ENCODE results near the gene MALT1.
"Not testable (repeated sequence)": the region's sequence is repeated elsewhere in the genome, so short reads cannot be mapped to it uniquely, and the experiment has no call there.

MALT1 gene

DNA sequence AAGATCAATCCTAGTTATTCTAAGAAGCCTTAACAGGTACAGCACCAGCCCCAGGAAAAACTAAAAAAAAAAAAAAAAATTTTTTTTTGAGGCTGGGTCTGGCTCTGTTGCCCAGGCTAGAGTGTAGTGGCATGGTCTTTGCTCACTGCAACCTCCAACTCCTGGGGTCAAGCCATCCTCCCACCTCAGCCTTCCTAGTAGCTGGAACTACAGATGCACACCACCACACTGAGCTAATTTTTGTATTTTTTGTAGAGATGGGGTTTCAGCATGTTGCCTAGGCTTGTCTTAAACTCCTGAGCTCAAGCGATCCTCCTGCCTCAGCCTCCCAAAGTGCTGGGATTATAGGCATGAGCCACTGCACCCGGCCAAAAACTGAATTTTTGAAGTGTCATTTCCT is 32.0 kb upstream of the MALT1 start:
- peaks cover 31% of the 10 kb centered on the region for H3K4me1 ChIP-seq (ENCODE audit: control insufficient read depth, insufficient read depth, low read length)
- H3K27ac ChIP-seq (ENCODE audit: low read depth, low read length) = peak overlapping the region; percentile 84
- no peaks in the 10 kb centered on the region for H3K9me3 ChIP-seq (ENCODE audit: control insufficient read depth, insufficient read depth, low read length)
- no peaks in the 10 kb centered on the region for H3K36me3 ChIP-seq (ENCODE audit: control insufficient read depth, insufficient read depth, low read length)
- no peaks in the 10 kb centered on the region for H3K27me3 ChIP-seq (ENCODE audit: control insufficient read depth, insufficient read depth, low read length)
- no peak overlapping the region for H3K4me3 ChIP-seq (ENCODE audit: low read depth, low read length)
- H3K9ac ChIP-seq (ENCODE audit: low read depth, low read length) = no peak overlapping the region

DNA sequence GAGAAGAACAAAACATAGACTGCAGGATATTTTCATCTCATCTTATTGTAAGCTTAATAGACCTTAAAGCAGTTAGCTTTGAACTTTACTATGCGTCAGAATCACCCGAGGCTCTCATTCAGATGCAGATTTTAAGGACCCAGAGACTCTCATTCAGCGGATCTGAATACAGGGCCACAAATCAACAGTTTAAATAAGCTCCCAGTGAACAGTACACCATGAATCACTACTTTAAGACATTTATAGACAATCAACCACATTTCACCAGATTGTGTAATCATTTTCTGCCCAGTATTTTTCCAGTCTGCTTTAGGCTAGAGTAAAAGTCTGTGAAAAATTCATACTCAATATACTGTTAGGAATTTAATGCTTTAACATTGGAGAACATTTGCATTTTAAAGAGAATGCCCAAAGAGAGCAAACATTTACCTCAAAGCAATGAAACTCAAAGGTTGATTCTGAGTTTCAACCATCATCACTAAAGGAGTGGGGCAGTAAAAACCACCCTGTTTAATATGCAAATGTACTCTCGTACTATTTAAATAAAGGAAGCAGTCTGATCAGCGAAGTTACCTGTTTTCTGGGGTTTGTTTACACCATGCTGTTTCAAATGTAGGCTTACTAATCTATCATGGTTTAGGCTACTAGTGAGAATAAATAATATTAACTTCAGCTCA is 31.4 kb upstream of the MALT1 start:
- H3K36me3 ChIP-seq (ENCODE audit: control insufficient read depth, insufficient read depth, low read length) = no peaks in the 10 kb centered on the region
- no peak overlapping the region for H3K9ac ChIP-seq (ENCODE audit: low read depth, low read length)
- H3K27ac ChIP-seq (ENCODE audit: low read depth, low read length) = peak overlapping the region; percentile 84
- H3K9me3 ChIP-seq (ENCODE audit: control insufficient read depth, insufficient read depth, low read length) = no peaks in the 10 kb centered on the region
- peaks cover 31% of the 10 kb centered on the region for H3K4me1 ChIP-seq (ENCODE audit: control insufficient read depth, insufficient read depth, low read length)
- no peaks in the 10 kb centered on the region for H3K27me3 ChIP-seq (ENCODE audit: control insufficient read depth, insufficient read depth, low read length)
- 0 out of 2 replicates have a peak overlapping the region, but pooled peaks have one; percentile 0 for H3K4me3 ChIP-seq (ENCODE audit: low read depth, low read length)

- peak overlapping the region; percentile 84 for H3K27ac ChIP-seq (ENCODE audit: low read depth, low read length)
- H3K4me3 ChIP-seq (ENCODE audit: low read depth, low read length) = 0 out of 2 replicates have a peak overlapping the region, but pooled peaks have one; percentile 0
- peaks cover 31% of the 10 kb centered on the region for H3K4me1 ChIP-seq (ENCODE audit: control insufficient read depth, insufficient read depth, low read length)
Measured at GRCh38 chr18:58640428-58640805, 30.8 kb upstream of the MALT1 start.

DNA sequence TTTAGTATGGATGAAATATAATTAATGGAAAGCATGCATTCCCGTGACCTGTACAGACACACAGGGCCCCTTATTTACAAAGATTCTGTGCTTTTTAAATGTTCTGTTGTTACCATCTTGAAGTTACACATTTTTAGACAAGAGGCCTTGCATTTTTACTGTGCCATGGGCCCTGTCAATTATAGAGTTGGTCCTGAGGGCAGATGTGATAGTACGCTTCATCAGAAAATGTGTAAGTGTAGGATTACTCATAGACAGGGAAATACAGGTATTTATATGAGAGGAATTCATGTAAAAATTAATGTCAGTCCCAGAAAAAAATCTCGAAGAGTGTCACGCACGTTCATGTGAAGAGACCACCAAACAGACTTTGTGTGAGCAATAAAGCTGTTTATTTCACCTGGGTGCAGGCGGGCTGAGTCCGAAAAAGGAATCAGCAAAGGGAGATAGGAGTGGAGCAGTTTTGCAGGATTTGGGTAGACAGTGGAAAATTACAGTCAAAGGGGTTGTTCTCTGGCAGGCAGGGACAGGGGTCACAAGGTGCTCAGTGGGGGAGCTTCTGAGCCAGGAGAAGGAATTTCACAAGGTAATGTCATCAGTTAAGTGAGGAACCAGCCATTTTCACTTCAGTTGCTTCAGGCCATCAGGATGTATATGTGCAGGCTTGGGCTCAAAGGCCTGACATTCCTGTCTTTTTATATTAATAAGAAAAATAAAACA is 30.2 kb upstream of the MALT1 start:
- no peaks in the 10 kb centered on the region for H3K36me3 ChIP-seq (ENCODE audit: control insufficient read depth, insufficient read depth, low read length)
- peak overlapping the region; percentile 70 for H3K27ac ChIP-seq (ENCODE audit: low read depth, low read length)
- H3K9me3 ChIP-seq (ENCODE audit: control insufficient read depth, insufficient read depth, low read length) = no peaks in the 10 kb centered on the region
- H3K9ac ChIP-seq (ENCODE audit: low read depth, low read length) = no peak overlapping the region; the same call in 1 of the 2 replicates
- H3K27me3 ChIP-seq (ENCODE audit: control insufficient read depth, insufficient read depth, low read length) = no peaks in the 10 kb centered on the region
- peaks cover 31% of the 10 kb centered on the region for H3K4me1 ChIP-seq (ENCODE audit: control insufficient read depth, insufficient read depth, low read length)
- H3K4me3 ChIP-seq (ENCODE audit: low read depth, low read length) = no peak overlapping the region

More at GRCh38 chr18:58640428-58640805, 30.8 kb upstream of the MALT1 start:
- Histone ChIP-seq H3K27me3 (ENCODE audit: control insufficient read depth, insufficient read depth, low read length) (no peaks in the 10 kb centered on the region), H3K9me3 (ENCODE audit: control insufficient read depth, insufficient read depth, low read length) (no peaks in the 10 kb centered on the region), H3K9ac (ENCODE audit: low read depth, low read length) (no peak overlapping the region), H3K36me3 (ENCODE audit: control insufficient read depth, insufficient read depth, low read length) (no peaks in the 10 kb centered on the region)

DNA sequence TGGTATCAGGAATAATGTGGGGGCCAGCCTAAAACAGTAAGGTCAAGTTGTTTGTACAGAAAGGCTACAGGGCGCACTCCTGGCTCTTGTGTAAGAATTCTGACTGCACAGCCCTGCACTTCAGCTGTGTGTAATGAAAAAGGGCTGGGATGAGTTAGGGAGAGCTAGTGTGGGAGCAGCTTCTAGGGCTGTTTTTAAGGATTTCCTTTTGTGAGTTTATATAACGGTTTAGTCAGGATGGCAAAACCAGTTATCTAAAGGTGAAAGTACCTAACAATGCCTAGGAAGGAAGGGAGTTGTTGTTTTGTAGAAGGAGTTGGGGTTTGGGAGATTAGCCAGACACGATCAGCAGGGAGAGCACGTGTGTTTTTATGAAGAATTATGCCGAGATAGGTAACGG is 27.7 kb upstream of the MALT1 start:
- H3K9me3 ChIP-seq (ENCODE audit: control insufficient read depth, insufficient read depth, low read length); H3K4me3 ChIP-seq (ENCODE audit: low read depth, low read length); H3K27me3 ChIP-seq (ENCODE audit: control insufficient read depth, insufficient read depth, low read length); H3K9ac ChIP-seq (ENCODE audit: low read depth, low read length); H3K27ac ChIP-seq (ENCODE audit: low read depth, low read length); H3K36me3 ChIP-seq (ENCODE audit: control insufficient read depth, insufficient read depth, low read length): not testable (repeated sequence)
- H3K4me1 ChIP-seq (ENCODE audit: control insufficient read depth, insufficient read depth, low read length) = peaks cover 29% of the 10 kb centered on the region

GRCh38 chr18:58645398-58645797 is 25.9 kb upstream of the MALT1 start:
- Histone ChIP-seq H3K4me1 (ENCODE audit: control insufficient read depth, insufficient read depth, low read length) (peaks cover 18% of the 10 kb centered on the region), H3K27me3 (ENCODE audit: control insufficient read depth, insufficient read depth, low read length) (no peaks in the 10 kb centered on the region), H3K36me3 (ENCODE audit: control insufficient read depth, insufficient read depth, low read length) (no peaks in the 10 kb centered on the region), H3K4me3 (ENCODE audit: low read depth, low read length) (no peak overlapping the region), H3K27ac (ENCODE audit: low read depth, low read length) (no peak overlapping the region), H3K9me3 (ENCODE audit: control insufficient read depth, insufficient read depth, low read length) (peaks cover 7% of the 10 kb centered on the region; the same call in 1 of the 2 replicates), H3K9ac (ENCODE audit: low read depth, low read length) (no peak overlapping the region)

DNA sequence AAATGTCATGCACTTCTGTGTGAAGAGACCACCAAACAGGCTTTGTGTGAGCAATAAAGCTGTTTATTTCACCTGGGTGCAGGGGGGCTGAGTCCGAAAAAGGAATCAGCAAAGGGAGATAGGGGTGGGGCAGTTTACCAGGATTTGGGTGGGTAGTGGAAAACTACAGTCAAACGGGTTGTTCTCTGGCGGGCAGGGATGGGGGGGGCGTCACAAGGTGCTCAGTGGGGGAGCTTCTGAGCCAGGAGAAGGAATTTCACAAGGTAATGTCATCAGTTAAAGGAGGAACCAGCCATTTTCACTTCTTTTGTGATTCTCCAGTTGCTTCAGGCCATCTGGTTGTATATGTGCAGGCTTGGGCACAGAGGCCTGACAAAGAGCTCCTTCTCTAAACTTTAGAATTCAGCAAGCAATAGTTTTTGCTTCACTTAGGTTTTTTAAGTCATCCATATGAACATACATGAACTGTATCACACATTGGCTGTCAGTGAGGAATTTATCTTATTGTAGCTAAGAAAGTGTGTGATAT is 24.9 kb upstream of the MALT1 start:
- Histone ChIP-seq H3K4me1 (ENCODE audit: control insufficient read depth, insufficient read depth, low read length) (peaks cover 8% of the 10 kb centered on the region; the same call in 1 of the 2 replicates), H3K9ac (ENCODE audit: low read depth, low read length) (no peak overlapping the region), H3K27me3 (ENCODE audit: control insufficient read depth, insufficient read depth, low read length) (no peaks in the 10 kb centered on the region), H3K27ac (ENCODE audit: low read depth, low read length) (no peak overlapping the region), H3K36me3 (ENCODE audit: control insufficient read depth, insufficient read depth, low read length) (no peaks in the 10 kb centered on the region), H3K4me3 (ENCODE audit: low read depth, low read length) (no peak overlapping the region), H3K9me3 (ENCODE audit: control insufficient read depth, insufficient read depth, low read length) (peaks cover 7% of the 10 kb centered on the region; the same call in 1 of the 2 replicates)

DNA sequence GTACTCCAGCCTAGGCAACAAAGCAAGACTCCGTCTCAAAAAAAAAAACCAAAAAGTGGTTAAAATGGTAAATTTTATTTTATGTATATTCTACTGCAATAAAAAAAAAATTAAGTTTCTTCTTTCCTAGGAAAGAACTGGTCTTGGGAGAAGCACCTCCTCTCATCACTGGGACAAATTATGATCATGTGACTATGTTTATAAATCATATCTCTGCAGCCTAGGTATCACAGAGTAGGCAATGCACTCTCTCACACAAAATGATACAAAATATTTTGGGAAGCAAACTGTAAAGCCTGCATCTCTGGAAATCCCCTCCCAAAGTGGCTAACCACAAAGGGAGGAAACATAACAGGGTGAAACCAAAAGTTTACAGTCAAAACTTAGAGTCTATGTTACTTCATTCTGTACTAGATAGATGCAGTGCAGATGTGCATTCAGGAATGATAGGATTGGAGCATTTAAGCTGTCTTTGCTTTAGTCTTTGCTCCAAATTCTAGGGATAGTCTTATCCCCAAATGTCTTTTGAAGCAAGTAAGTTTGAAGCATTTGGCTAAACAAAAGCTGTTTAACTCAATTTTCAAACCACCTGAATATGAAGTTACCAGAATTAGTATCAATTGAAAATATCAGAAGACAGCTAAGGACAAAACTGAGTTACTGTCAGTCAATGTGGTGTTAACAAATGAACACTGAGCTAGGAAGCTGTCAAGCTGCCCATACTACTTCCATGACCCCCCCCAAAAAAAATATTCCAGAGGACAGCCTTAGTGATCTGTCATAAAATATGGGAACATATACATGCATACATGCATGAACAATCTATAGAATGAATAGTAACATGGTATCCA is 21.1 kb upstream of the MALT1 start:
- Histone ChIP-seq H3K36me3 (ENCODE audit: control insufficient read depth, insufficient read depth, low read length) (no peaks in the 10 kb centered on the region), H3K27ac (ENCODE audit: low read depth, low read length) (no peak overlapping the region), H3K9me3 (ENCODE audit: control insufficient read depth, insufficient read depth, low read length) (peaks cover 7% of the 10 kb centered on the region; the same call in 1 of the 2 replicates), H3K27me3 (ENCODE audit: control insufficient read depth, insufficient read depth, low read length) (no peaks in the 10 kb centered on the region), H3K4me3 (ENCODE audit: low read depth, low read length) (no peak overlapping the region), H3K4me1 (ENCODE audit: control insufficient read depth, insufficient read depth, low read length) (no peaks in the 10 kb centered on the region), H3K9ac (ENCODE audit: low read depth, low read length) (no peak overlapping the region)

DNA sequence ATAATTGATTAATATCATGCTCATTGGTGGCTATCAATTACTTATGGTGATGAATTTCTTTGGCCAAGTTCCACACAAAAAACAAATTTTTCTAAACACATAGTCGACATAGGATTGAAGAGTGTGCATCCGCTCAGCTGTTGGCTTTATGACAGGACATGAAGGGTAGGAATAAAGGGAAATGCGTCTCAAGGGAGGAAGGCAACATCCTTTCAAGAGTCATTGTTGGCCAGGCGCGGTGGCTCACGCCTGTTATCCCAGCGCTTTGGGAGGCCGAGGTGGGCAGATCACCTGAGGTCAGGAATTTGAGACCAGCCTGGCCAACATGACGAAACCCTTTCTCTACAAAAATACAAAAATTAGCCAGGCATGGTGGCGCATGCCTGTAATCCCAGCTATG is 20.4 kb upstream of the MALT1 start:
- not testable (repeated sequence) for H3K27ac ChIP-seq (ENCODE audit: low read depth, low read length); H3K4me1 ChIP-seq (ENCODE audit: control insufficient read depth, insufficient read depth, low read length); H3K9me3 ChIP-seq (ENCODE audit: control insufficient read depth, insufficient read depth, low read length); H3K4me3 ChIP-seq (ENCODE audit: low read depth, low read length); H3K9ac ChIP-seq (ENCODE audit: low read depth, low read length); H3K36me3 ChIP-seq (ENCODE audit: control insufficient read depth, insufficient read depth, low read length); H3K27me3 ChIP-seq (ENCODE audit: control insufficient read depth, insufficient read depth, low read length)

DNA sequence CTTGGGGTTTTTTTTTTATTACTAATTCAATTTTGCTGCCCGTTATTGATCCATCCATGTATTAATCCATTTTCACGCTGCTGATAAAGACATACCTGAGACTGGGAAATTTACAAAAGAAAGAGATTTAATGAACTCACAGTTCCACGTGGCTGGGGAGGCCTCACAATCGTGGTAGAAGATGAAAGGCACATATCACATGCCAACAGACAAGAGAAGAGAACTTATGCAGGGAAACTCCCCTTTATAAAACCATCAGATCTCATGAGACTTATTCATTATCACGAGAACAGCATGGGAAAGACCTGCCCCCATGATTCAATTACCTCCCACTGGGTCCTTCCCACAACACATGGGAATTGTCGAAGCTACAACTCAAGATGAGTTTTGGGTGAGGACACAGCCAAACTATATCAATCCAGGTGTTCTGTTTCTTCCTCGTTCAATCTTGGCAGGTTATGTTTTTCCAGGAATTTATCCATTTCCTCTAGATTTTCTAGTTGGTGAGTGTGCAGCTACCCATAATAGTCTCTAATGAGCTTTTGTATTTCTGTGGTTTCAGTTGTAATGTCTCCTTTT is 18.0 kb upstream of the MALT1 start:
- H3K9me3 ChIP-seq (ENCODE audit: control insufficient read depth, insufficient read depth, low read length); H3K27me3 ChIP-seq (ENCODE audit: control insufficient read depth, insufficient read depth, low read length); H3K9ac ChIP-seq (ENCODE audit: low read depth, low read length); H3K4me3 ChIP-seq (ENCODE audit: low read depth, low read length); H3K36me3 ChIP-seq (ENCODE audit: control insufficient read depth, insufficient read depth, low read length); H3K27ac ChIP-seq (ENCODE audit: low read depth, low read length); H3K4me1 ChIP-seq (ENCODE audit: control insufficient read depth, insufficient read depth, low read length): not testable (repeated sequence)
